Activated T-cell treated with anti-CD3 and anti-CD28 coated beads, Interleukin-2, amount 50 U/mL, for 72 hours (primary cell): ENCODE measurements around the gene PTTG1IP. TPM values are rescaled to one million over a fixed set of nuclear protein-coding genes. Genes with fewer than 3 reads are reported as not detected.

Source experiments
- ATAC-seq, 2 donors: fragments of 150-1000 bp; cut with Tn5 transposase; replicated peaks in 1 of 2; 2 replicates each; pipeline ENCODE4 v1.10.0; 2021; ENCODE audit warnings: moderate library complexity in 2 of 2, mild to moderate bottlenecking in 1 of 2
- DNase-seq, 2 donors: peaks; one replicate each; pipeline ENCODE4 v3.0.0; 2021 to 2022; ENCODE audit warnings: mixed read lengths in 1 of 2
- H3K27ac Mint-ChIP-seq: one replicate; pipeline ENCODE4 v1.8.0; 2022; ENCODE audit warnings: mild to moderate bottlenecking, moderate library complexity, mixed read lengths
- H3K27me3 Mint-ChIP-seq: one replicate; pipeline ENCODE4 v1.8.0; 2022; ENCODE audit warnings: low read depth, mixed read lengths
- H3K36me3 Mint-ChIP-seq, 2 donors: one replicate each; pipeline ENCODE4 v1.8.0; 2022; ENCODE audit warnings: mixed read lengths in 2 of 2, mild to moderate bottlenecking in 1 of 2; ENCODE audit not compliant: insufficient read depth in 2 of 2
- H3K4me1 Mint-ChIP-seq: one replicate; pipeline ENCODE4 v1.8.0; 2022; ENCODE audit warnings: low read depth, mixed read lengths
- H3K4me3 Mint-ChIP-seq, 2 donors: one replicate each; pipeline ENCODE4 v1.8.0; 2022; ENCODE audit warnings: mild to moderate bottlenecking in 2 of 2, mixed read lengths in 2 of 2, moderate library complexity in 2 of 2
- H3K9me3 Mint-ChIP-seq, 2 donors: one replicate each; pipeline ENCODE4 v1.8.0; 2022; ENCODE audit warnings: mixed read lengths in 2 of 2
- total RNA-seq, 2 donors: library from RNA; stranded (reverse); gene quantifications; one replicate each; pipeline ENCODE4 v1.2.3, GENCODE V29; 2022

PTTG1IP gene
- total RNA-seq, 2 donors from 2014 or later: 63.9 to 70.5 TPM

DNA sequence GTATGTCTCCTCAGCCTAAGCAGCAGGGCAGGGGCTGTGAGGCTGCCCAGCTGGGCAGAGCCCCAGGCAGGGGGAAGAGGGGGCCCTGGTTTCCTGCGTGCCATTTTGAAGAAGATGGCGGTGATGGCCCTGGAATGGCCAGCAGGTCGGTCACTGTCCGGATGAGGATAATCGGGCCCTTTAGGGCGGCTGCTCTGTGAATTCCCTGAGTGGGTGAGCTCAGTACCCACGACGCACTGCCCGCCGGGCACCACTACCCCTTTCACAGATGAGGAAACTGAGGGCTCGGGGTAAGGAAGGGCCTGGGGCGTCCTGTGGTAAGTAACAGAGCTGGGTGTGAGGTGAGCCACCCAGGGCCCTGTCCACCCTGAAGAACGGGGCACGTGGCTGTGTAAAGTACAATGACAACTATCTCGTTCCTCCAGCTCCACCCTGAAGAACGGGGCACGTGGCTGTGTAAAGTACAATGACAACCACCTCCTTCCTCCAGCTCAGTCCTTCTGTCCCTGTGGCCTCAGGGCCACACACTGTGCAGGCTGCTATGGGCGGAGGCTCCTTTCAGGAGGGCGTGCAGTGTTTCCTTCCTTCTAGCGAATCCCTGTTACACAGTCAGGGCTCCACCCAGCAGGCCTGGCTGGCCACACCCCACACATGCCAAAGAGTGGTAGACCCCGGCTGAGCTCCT, 24.0 kb upstream of the PTTG1IP start:
- Mint-ChIP-seq H3K4me3 (no peak overlapping the region), H3K36me3 (peaks cover 8 to 20% of the 10 kb centered on the region in 2 donors), H3K4me1 (peaks cover 12% of the 10 kb centered on the region), H3K27ac (no peak overlapping the region), H3K27me3 (no peaks in the 10 kb centered on the region), H3K9me3 (no peaks in the 10 kb centered on the region)
- ATAC-seq (no peak), DNase-seq (no peak)

DNA sequence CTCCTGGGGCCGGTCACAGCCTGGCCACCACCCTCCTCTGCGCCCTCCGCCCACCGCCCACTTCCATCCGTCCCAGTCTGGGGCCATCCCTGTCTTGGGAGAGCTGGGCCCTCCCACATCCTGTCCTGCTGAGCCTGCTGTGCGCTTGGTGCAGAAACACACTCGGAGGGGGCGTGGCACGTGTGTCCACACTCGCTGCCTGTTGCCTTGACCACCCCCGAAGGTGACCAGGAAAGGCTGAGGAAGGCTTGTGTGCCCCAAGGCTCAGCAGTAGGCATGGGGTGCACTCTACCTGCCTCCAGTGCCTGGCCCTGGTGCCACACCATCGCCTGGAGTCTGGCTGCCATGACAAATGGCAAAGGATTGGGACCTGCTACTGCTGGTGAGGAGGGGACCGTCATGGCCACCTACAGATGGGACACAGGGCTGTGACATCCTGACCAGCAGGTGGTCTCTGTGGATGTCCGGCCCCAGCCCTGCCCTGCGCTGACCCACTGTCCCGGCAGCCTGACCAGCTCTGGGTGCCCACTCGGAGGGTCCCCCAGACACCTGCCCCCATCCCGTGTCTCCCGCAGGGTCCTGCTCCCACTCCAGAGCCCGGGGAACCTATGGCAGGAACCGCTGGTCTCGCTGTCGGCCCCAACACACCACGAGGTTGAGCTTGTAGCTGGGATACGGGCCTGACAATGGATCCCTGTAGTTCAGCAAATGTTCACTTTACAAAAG, 23.2 kb upstream of the PTTG1IP start:
- ATAC-seq (no peak), DNase-seq (no peak)
- no peak overlapping the region for H3K27ac Mint-ChIP-seq
- peaks cover 15% of the 10 kb centered on the region for H3K4me1 Mint-ChIP-seq
- no peaks in the 10 kb centered on the region for H3K27me3 Mint-ChIP-seq
- H3K9me3 Mint-ChIP-seq: no peaks in the 10 kb centered on the region
- no peak overlapping the region for H3K4me3 Mint-ChIP-seq
- H3K36me3 Mint-ChIP-seq: peaks cover under 1 to 12% of the 10 kb centered on the region in 2 donors

DNA sequence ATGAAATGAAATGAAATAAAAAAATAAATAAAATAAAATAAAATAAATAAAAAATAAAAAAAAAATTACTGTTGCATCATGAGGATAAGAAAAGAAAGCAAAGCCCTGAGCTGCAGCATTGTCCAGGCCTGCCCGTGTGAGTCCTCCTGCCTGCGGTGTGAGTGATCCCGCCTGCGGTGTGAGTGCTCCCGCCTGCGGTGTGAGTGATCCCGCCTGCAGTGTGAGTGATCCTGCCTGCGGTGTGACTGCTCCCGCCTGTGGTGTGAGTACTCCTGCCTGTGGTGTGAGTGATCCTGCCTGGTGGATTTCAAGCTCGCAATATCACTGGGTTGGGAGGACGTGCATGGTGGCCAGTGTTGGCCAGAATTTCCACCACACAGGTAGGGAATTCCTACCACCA, 22.4 kb upstream of the PTTG1IP start:
- DNase-seq (no peak), ATAC-seq (no peak)
- Mint-ChIP-seq H3K4me3 (no peak overlapping the region), H3K4me1 (peaks cover 15% of the 10 kb centered on the region), H3K27ac (no peak overlapping the region), H3K9me3 (no peaks in the 10 kb centered on the region), H3K27me3 (no peaks in the 10 kb centered on the region), H3K36me3 (peaks cover 0 to 10% of the 10 kb centered on the region in 2 donors)

DNA sequence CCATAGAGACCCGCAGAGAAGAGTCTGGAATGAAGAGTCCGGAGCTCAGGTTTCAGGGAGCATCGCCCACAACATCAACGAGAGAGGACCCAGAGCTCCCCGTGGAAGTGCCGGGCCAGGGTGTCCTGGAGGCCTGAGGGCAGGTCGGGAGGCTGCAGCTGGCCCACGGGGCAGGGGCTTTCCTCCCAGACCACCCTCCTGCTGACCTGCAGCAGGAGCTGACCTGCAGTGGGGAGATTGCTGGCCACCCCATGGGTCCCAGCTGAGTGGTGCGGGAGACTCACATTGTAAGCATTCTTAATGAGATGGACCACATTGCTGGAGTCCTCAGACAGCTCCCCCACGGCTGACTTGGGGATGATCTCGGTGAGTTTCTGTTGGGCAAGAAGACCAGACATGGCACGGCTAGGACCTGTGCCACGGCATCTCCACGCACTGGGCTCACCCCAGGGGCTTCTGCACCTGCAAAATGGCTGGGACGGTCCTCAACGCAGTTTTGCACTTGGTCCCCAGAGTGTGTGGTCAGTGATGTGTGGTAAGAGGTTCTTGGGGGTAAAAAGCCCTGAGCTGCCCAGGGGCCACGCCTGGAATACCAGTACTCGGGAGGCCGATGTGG, 21.3 kb upstream of the PTTG1IP start:
- DNase-seq (no peak), ATAC-seq (no peak)
- Mint-ChIP-seq H3K27ac (no peak overlapping the region), H3K36me3 (peaks cover 0 to 9% of the 10 kb centered on the region in 2 donors), H3K27me3 (no peaks in the 10 kb centered on the region), H3K9me3 (no peaks in the 10 kb centered on the region), H3K4me1 (peaks cover 15% of the 10 kb centered on the region), H3K4me3 (no peak overlapping the region)

DNA sequence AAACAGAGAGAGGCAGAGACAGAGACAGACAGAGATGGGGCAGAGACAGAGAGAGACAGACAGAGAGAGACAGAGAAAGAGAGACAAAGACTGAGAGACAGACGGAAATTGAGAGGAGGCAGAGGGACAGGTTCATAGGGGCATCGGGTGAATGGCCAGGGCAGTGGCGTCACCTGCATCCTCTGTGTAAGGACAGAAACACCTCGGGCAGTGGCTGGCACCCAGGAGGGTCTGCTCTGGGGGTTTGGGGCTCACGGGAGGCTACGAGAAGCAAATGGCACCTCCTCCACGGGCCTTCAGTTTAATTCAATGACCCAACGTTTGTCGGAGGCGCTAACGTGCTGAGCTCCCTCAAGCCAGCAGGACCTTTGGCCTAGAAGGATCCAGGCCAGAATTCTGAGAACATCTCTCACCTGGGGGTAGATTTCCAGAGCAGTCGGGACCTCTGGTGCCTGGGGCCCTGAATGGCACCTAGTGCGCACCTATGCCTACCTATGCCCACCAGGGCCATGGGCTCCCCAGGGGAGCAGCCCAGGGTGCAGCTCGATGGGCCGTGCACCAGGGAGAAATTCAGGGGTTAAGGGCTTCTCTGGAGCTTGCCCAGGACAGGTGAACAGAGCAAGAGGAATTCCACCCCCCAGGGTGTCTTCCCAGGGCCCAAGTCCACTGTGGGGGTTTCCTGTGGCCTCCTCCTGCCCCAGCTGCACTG, 20.6 kb upstream of the PTTG1IP start:
- ATAC-seq (no peak), DNase-seq (no peak)
- Mint-ChIP-seq H3K9me3 (no peaks in the 10 kb centered on the region), H3K4me1 (peaks cover 15% of the 10 kb centered on the region), H3K36me3 (peaks cover 0 to 9% of the 10 kb centered on the region in 2 donors), H3K4me3 (no peak overlapping the region), H3K27me3 (no peaks in the 10 kb centered on the region), H3K27ac (peak overlapping the region; percentile 4)

DNA sequence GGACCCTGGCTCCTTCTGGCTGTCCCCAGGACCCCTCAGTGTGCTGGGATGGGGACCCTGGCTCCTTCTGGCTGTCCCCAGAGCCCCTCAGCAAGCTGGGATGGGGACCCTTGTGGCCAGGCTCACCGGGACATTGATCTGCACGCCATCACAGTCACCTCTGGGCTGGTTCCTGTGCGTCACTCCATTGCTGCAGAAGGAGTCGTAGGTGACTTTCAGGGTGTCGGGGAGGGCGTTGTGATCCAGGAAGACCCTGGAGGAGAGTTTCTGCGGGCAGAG, 19.7 kb upstream of the PTTG1IP start:
- Mint-ChIP-seq H3K9me3 (no peaks in the 10 kb centered on the region), H3K4me3 (no peak overlapping the region), H3K27ac (no peak overlapping the region), H3K4me1 (peaks cover 15% of the 10 kb centered on the region), H3K27me3 (no peaks in the 10 kb centered on the region), H3K36me3 (peaks cover 0 to 4% of the 10 kb centered on the region in 2 donors)
- ATAC-seq (peak in 1 of 2 donors; percentile 9), DNase-seq (no peak)

DNA sequence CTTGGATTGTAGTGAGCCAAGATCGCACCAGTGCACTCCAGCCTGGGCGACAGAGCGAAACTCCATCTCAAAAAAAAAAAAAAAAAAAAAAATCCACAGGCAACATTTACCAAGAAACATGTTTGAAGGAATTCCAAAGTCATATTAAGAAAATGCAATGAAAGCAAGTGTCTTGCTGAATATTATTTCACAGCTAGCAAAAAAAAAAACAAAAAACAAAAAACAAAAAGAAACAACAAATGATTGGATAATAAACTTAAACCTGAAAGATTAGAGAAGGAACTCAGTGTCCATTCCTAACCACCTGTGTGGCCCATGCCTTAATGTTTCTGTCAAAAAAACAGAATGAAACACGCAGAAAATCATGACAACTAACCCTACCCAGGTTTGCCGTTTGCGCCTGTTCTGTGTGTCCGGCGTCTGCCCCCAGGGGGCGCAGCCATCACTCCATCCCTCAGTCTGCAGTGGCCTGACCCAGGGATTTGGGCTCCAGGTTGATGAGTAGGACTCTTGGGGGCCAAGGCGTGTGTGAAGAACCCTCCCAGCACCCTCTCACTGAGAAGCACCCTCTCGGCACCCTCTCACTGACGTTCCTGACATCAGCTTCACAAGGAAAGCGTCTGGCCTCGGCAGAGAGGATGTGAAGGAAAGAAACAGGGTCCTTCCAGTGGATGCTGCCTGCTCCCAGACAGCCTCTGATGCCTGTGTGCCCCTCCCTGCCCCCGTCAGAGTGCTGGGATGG, 19.2 kb upstream of the PTTG1IP start:
- ATAC-seq: peak; percentile 85 to 86
- peaks cover 15% of the 10 kb centered on the region for H3K4me1 Mint-ChIP-seq

DNA sequence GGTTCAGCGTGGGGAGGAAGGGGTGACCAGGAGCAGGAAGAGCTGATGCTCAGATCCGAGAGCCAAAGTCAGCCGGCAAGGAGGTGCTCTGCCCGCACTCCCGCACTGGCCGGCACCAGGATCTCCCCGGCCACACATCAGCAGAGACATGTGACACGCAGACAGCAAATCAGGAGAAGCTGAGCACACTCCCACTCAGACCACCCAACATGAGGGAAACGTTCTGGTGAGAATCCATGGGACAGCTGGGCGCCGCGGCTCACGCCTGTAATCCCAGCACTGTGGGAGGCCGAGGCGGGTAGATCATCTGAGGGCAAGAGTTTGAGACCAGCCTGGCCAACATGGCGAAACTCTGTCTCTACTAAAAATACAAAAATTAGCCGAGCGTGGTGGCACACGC, 18.6 kb upstream of the PTTG1IP start:
- H3K4me3 Mint-ChIP-seq: no peak overlapping the region
- H3K36me3 Mint-ChIP-seq: peaks cover 0 to 6% of the 10 kb centered on the region in 2 donors
- H3K27me3 Mint-ChIP-seq: no peaks in the 10 kb centered on the region
- peaks cover 15% of the 10 kb centered on the region for H3K4me1 Mint-ChIP-seq
- DNase-seq: no peak
- H3K27ac Mint-ChIP-seq: no peak overlapping the region
- no peak for ATAC-seq
- no peaks in the 10 kb centered on the region for H3K9me3 Mint-ChIP-seq

More for the DNA sequence above, 19.2 kb upstream of the PTTG1IP start:
- no peaks in the 10 kb centered on the region for H3K9me3 Mint-ChIP-seq
- H3K27ac Mint-ChIP-seq: peak overlapping the region; percentile 74
- no peak overlapping the region for H3K4me3 Mint-ChIP-seq
- DNase-seq: peak; percentile 77 to 82
- peaks cover 0 to 3% of the 10 kb centered on the region in 2 donors for H3K36me3 Mint-ChIP-seq
- H3K27me3 Mint-ChIP-seq: no peaks in the 10 kb centered on the region

DNA sequence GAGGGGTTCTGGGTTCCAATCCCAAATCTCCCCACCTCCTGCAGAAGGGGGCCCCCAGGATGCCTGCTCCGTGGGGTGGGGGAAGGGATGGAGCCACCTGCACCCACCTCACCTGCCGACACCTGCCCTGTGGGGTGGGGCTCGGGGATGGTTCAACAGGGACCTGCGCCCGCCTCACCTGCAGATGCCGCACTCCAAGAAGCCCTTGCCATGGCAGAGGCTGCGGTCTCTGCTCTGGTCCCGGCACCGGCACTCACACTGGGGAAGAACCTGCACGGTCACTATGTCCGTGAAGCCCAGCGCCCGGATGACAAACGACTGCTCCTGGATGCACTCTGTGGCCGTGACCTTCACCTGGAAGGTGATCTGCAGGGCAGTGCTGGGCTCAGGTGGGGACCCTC, 18.1 kb upstream of the PTTG1IP start:
- Mint-ChIP-seq H3K27ac (no peak overlapping the region), H3K4me3 (no peak overlapping the region), H3K9me3 (no peaks in the 10 kb centered on the region), H3K36me3 (peaks cover 0 to 7% of the 10 kb centered on the region in 2 donors), H3K4me1 (peaks cover 15% of the 10 kb centered on the region), H3K27me3 (no peaks in the 10 kb centered on the region)
- ATAC-seq (no peak), DNase-seq (no peak)

DNA sequence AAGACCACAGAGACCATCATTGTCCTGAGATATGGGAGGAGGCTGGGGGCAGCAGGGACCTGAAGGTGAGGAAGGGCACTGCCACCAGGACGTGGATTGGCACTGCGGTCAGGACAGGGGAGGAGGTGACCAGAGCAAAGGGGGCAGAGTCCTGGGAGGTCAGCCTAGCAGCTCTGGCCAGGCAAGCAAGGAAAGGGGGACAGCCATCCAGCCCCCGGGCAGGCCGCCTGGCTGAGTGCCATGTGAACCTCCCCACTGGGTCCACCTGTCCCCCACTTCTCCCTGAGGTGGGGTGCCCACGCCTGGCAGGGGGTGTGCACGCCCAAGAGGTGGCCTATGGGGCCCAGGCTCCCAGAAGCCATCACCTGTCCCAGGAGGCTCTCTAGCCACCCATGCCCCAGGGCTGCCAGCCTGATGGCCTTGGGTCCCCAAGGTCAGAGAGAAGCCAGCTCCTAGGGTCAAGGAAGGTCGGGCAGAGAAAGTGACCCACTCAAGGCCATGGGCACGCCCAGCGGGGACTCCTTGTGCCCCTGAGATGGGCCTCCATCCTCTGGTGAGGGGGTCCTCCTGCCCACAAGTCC, 17.6 kb upstream of the PTTG1IP start:
- no peak overlapping the region for H3K4me3 Mint-ChIP-seq

DNA sequence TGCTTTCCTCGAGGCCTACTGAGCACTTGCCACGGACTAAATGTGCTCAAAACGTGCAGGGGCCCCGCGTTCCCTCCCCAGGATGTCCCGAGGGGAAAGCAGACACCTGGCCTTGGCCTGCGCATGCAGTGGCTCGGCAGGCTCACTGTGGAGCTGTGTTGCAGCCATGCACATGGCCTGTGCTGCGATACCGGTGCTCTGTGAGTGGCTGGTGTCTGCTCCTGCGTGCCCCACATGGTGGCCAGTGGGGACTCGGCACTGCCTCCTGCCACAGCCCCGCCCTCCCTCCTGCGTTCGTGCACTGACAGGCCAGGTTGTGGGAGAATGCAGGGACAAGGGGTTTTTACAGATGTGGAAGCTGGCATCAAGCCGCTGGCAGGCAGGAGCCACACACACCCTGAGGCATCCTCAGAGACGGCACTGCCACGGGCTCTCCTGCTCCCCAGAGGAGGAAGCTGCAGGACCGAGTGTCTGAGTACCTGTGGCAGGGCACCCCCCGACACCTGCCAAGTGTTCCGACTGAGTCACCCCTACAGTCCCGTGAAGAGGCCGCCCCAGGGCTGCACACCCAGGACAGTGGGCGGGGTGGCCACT, 16.9 kb upstream of the PTTG1IP start:
- H3K9me3 Mint-ChIP-seq: no peaks in the 10 kb centered on the region

More for the DNA sequence above, 17.6 kb upstream of the PTTG1IP start:
- ATAC-seq (no peak), DNase-seq (no peak)
- H3K4me1 Mint-ChIP-seq: peaks cover 15% of the 10 kb centered on the region
- no peak overlapping the region for H3K27ac Mint-ChIP-seq
- H3K27me3 Mint-ChIP-seq: no peaks in the 10 kb centered on the region
- H3K36me3 Mint-ChIP-seq: peaks cover 0 to 8% of the 10 kb centered on the region in 2 donors
- no peaks in the 10 kb centered on the region for H3K9me3 Mint-ChIP-seq

More for the DNA sequence above, 16.9 kb upstream of the PTTG1IP start:
- no peak overlapping the region for H3K4me3 Mint-ChIP-seq
- peaks cover 0 to 7% of the 10 kb centered on the region in 2 donors for H3K36me3 Mint-ChIP-seq
- no peak for ATAC-seq
- H3K27ac Mint-ChIP-seq: no peak overlapping the region
- no peaks in the 10 kb centered on the region for H3K27me3 Mint-ChIP-seq
- peaks cover 15% of the 10 kb centered on the region for H3K4me1 Mint-ChIP-seq
- no peak for DNase-seq
